ENCODE measurements around the gene TEAD1.

- TF ChIP-seq CTCF (conservative IDR thresholded peaks at IDR 0.05) (no peak), EZH2 (IDR thresholded peaks at IDR 0.05; ENCODE audit: low read depth) (no peak)
These were observed 223.6 kb downstream of the TEAD1 start for GRCh38 chr11:12897867-12898266.
